ENCODE measurements around the gene CFAP74.

The CFAP74 gene

GRCh38 chr1:1955621-1956094 is 47.9 kb downstream of the CFAP74 start:
- no peak overlapping the region for H3K4me2 ChIP-seq (ENCODE audit: low read depth, low read length, poor library complexity, severe bottlenecking)
- H2AFZ ChIP-seq (ENCODE audit: low read length): no peak overlapping the region
- no peaks in the 10 kb centered on the region for H3F3A ChIP-seq (ENCODE audit: low read depth)
- no peaks in the 10 kb centered on the region for H4K20me1 ChIP-seq (ENCODE audit: insufficient read depth, low read length, poor library complexity, severe bottlenecking)
- no peaks in the 10 kb centered on the region for H3K36me3 ChIP-seq (ENCODE audit: insufficient read depth, low read length)
- H3K4me3 ChIP-seq (ENCODE audit: low read length, poor library complexity, severe bottlenecking): no peak overlapping the region
- H3K4me1 ChIP-seq (ENCODE audit: insufficient read depth, low read length, poor library complexity, severe bottlenecking): peaks cover 4% of the 10 kb centered on the region
- H3K79me2 ChIP-seq (ENCODE audit: insufficient read depth, low read length): no peaks in the 10 kb centered on the region
- no peaks in the 10 kb centered on the region for H3K27me3 ChIP-seq (ENCODE audit: insufficient read depth, low read length, poor library complexity, severe bottlenecking)
- no peak overlapping the region for H3K9ac ChIP-seq (ENCODE audit: low read depth, low read length, poor library complexity, severe bottlenecking)
- H3K9me3 ChIP-seq (ENCODE audit: insufficient read depth, low read depth, low read length): no peaks in the 10 kb centered on the region
- no peaks in the 10 kb centered on the region for H3K9me2 ChIP-seq (replicated peaks; ENCODE audit: low read depth, low read length)
- TF ChIP-seq CTCF (conservative IDR thresholded peaks at IDR 0.05; ENCODE audit: low read length) (no peak), EZH2phosphoT487 (IDR thresholded peaks at IDR 0.05; ENCODE audit: borderline replicate concordance) (no peak)

- Histone ChIP-seq H3K4me1 (ENCODE audit: insufficient read depth, low read length, poor library complexity, severe bottlenecking) (no peaks in the 10 kb centered on the region), H3F3A (ENCODE audit: low read depth) (no peaks in the 10 kb centered on the region), H3K9me2 (replicated peaks; ENCODE audit: low read depth, low read length) (no peaks in the 10 kb centered on the region), H3K4me3 (ENCODE audit: low read length, poor library complexity, severe bottlenecking) (no peak overlapping the region), H4K20me1 (ENCODE audit: insufficient read depth, low read length, poor library complexity, severe bottlenecking) (no peaks in the 10 kb centered on the region), H3K36me3 (ENCODE audit: insufficient read depth, low read length) (no peaks in the 10 kb centered on the region), H2AFZ (ENCODE audit: low read length) (no peak overlapping the region), H3K9ac (ENCODE audit: low read depth, low read length, poor library complexity, severe bottlenecking) (no peak overlapping the region), H3K4me2 (ENCODE audit: low read depth, low read length, poor library complexity, severe bottlenecking) (no peak overlapping the region), H3K79me2 (ENCODE audit: insufficient read depth, low read length) (no peaks in the 10 kb centered on the region), H3K27me3 (ENCODE audit: insufficient read depth, low read length, poor library complexity, severe bottlenecking) (no peaks in the 10 kb centered on the region), H3K9me3 (ENCODE audit: insufficient read depth, low read depth, low read length) (no peaks in the 10 kb centered on the region)
- no peak for TF ChIP-seq CTCF (conservative IDR thresholded peaks at IDR 0.05; ENCODE audit: low read length)
- no peak for TF ChIP-seq EZH2phosphoT487 (IDR thresholded peaks at IDR 0.05; ENCODE audit: borderline replicate concordance)
These were observed 48.6 kb downstream of the CFAP74 start for GRCh38 chr1:1954831-1955441.

GRCh38 chr1:1954015-1954414 is 49.6 kb downstream of the CFAP74 start:
- no peak overlapping the region for H2AFZ ChIP-seq (ENCODE audit: low read length)
- no peaks in the 10 kb centered on the region for H3F3A ChIP-seq (ENCODE audit: low read depth)
- H3K9me2 ChIP-seq (replicated peaks; ENCODE audit: low read depth, low read length): no peaks in the 10 kb centered on the region
- no peaks in the 10 kb centered on the region for H3K27me3 ChIP-seq (ENCODE audit: insufficient read depth, low read length, poor library complexity, severe bottlenecking)
- no peak overlapping the region for H3K9ac ChIP-seq (ENCODE audit: low read depth, low read length, poor library complexity, severe bottlenecking)
- no peak overlapping the region for H3K4me3 ChIP-seq (ENCODE audit: low read length, poor library complexity, severe bottlenecking)
- no peak overlapping the region for H3K4me2 ChIP-seq (ENCODE audit: low read depth, low read length, poor library complexity, severe bottlenecking)
- H3K4me1 ChIP-seq (ENCODE audit: insufficient read depth, low read length, poor library complexity, severe bottlenecking): no peaks in the 10 kb centered on the region
- no peaks in the 10 kb centered on the region for H3K36me3 ChIP-seq (ENCODE audit: insufficient read depth, low read length)
- no peaks in the 10 kb centered on the region for H4K20me1 ChIP-seq (ENCODE audit: insufficient read depth, low read length, poor library complexity, severe bottlenecking)
- no peaks in the 10 kb centered on the region for H3K79me2 ChIP-seq (ENCODE audit: insufficient read depth, low read length)
- TF ChIP-seq CTCF (conservative IDR thresholded peaks at IDR 0.05; ENCODE audit: low read length): no peak
- TF ChIP-seq EZH2phosphoT487 (IDR thresholded peaks at IDR 0.05; ENCODE audit: borderline replicate concordance): no peak
- H3K9me3 ChIP-seq (ENCODE audit: insufficient read depth, low read depth, low read length): no peaks in the 10 kb centered on the region
